Endothelial cell of umbilical vein (primary cell): ENCODE measurements around the gene VSTM4. TPM values are rescaled to one million over a fixed set of nuclear protein-coding genes. Genes with fewer than 3 reads are reported as not detected.

Experiments
- BruUV-seq: library from RNA; stranded (reverse); fragments of 400-500 nt; replicated peaks from 2 replicates; lab custom pipeline; 2021; lab: Mats Ljungman, UMichigan
- CTCF ChIA-PET: fragments of 300-600, 350-600 bp; sonication (Branson Sonifier 250); formaldehyde crosslinking; loops from one replicate; lab custom pipeline; 2021; ENCODE audit warnings: antibody characterized with exemption, inconsistent platforms; lab: Charles Lee
- POLR2A ChIA-PET: fragments of 300-600, 350-600 bp; sonication (Branson Sonifier 250); formaldehyde crosslinking; loops from one replicate; lab custom pipeline; 2021; ENCODE audit warnings: antibody characterized with exemption, inconsistent platforms; lab: Charles Lee
- DNase-seq: peaks from one replicate; pipeline ENCODE4 v3.0.0-alpha.2; 2011; ENCODE audit warnings: low read depth, low spot score
- FAIRE-seq: peaks from 2 replicates; lab custom pipeline; 2011; peaks lifted over from hg19 to GRCh38; lab: Jason Lieb, UNC
- H2AFZ ChIP-seq: 2 replicates; pipeline ENCODE4 v1.6.0; 2012; ENCODE audit warnings: low read depth, low read length, control low read depth, inconsistent platforms
- H3K27ac ChIP-seq: 2 replicates; pipeline ENCODE4 v1.5.1; 2011; ENCODE audit warnings: low read depth, mild to moderate bottlenecking, control low read depth, low read length, moderate library complexity; ENCODE audit not compliant: insufficient read depth
- H3K27me3 ChIP-seq, 2 experiments: 2 replicates each; pipeline versions ENCODE4 v1.6.0 to v1.6.1; 2011; ENCODE audit warnings: low read length in 2 of 2, mixed read lengths in 1 of 2; ENCODE audit not compliant: control insufficient read depth in 2 of 2, insufficient read depth in 2 of 2
- H3K36me3 ChIP-seq, 2 experiments: 2 replicates in 1 of 2; 3 replicates in 1 of 2; pipeline ENCODE4 v1.5.1; 2011; ENCODE audit warnings: low read length in 2 of 2, mild to moderate bottlenecking in 1 of 2, moderate library complexity in 1 of 2; ENCODE audit not compliant: control insufficient read depth in 2 of 2, insufficient read depth in 2 of 2; ENCODE audit errors: extremely low read depth in 1 of 2
- H3K4me1 ChIP-seq: 3 replicates; pipeline ENCODE4 v1.5.1; 2011; ENCODE audit warnings: mild to moderate bottlenecking, low read length; ENCODE audit not compliant: control insufficient read depth, insufficient read depth; ENCODE audit errors: extremely low read depth
- H3K4me2 ChIP-seq: 2 replicates; pipeline ENCODE4 v1.6.1; 2011; ENCODE audit warnings: low read length, control low read depth, mixed read lengths; ENCODE audit not compliant: insufficient read depth
- H3K4me3 ChIP-seq, 3 experiments: fragments of 200-600 bp in 1 of 3; sonication (generic), shearing (Covaris generic) in 1 of 3; replicated peaks in 1 of 3; 2 replicates each; pipeline ENCODE4 v1.5.1; 2011 to 2016; ENCODE audit warnings: control low read depth in 3 of 3, low read length in 3 of 3, mild to moderate bottlenecking in 2 of 3, inconsistent platforms in 1 of 3, low read depth in 1 of 3, moderate library complexity in 1 of 3; ENCODE audit not compliant: insufficient read depth in 1 of 3
- H3K79me2 ChIP-seq: 2 replicates; pipeline ENCODE4 v1.6.0; 2012; ENCODE audit warnings: low read length, inconsistent platforms; ENCODE audit not compliant: control insufficient read depth, insufficient read depth
- H3K9ac ChIP-seq: replicated peaks from 2 replicates; pipeline ENCODE3; 2011; ENCODE audit warnings: low read length, control low read depth; ENCODE audit not compliant: insufficient read depth; ENCODE audit errors: extremely low read depth
- H3K9me1 ChIP-seq: replicated peaks from 3 replicates; pipeline ENCODE4 v1.6.0; 2011; ENCODE audit warnings: mild to moderate bottlenecking, low read length; ENCODE audit not compliant: control insufficient read depth, insufficient read depth; ENCODE audit errors: extremely low read depth
- H3K9me3 ChIP-seq: replicated peaks from 2 replicates; pipeline ENCODE4 v1.5.1; 2012; ENCODE audit warnings: low read length, inconsistent platforms; ENCODE audit not compliant: control insufficient read depth, insufficient read depth
- H4K20me1 ChIP-seq: replicated peaks from 2 replicates; pipeline ENCODE3; 2011; ENCODE audit warnings: mild to moderate bottlenecking, low read length; ENCODE audit not compliant: control insufficient read depth, insufficient read depth; ENCODE audit errors: extremely low read depth
- CTCF ChIP-seq, 2 donors: IDR thresholded peaks; 1 replicate in 1 of 2; 2 replicates in 1 of 2; pipeline ENCODE4 v1.5.1; 2011; ENCODE audit warnings: low read length in 2 of 2, mild to moderate bottlenecking in 2 of 2, moderate library complexity in 2 of 2, control low read depth in 1 of 2, inconsistent platforms in 1 of 2, low read depth in 1 of 2; ENCODE audit not compliant: insufficient read depth in 1 of 2; ENCODE audit errors: extremely low read depth in 1 of 2
- EZH2 ChIP-seq: IDR thresholded peaks from 2 replicates; pipeline ENCODE4 v1.6.1; 2012; ENCODE audit warnings: borderline replicate concordance, low read depth, mild to moderate bottlenecking, moderate library complexity, low read length, inconsistent platforms; ENCODE audit not compliant: severe bottlenecking
- FOS ChIP-seq: IDR thresholded peaks from 2 replicates; pipeline ENCODE4 v1.6.1; 2011; ENCODE audit warnings: mild to moderate bottlenecking, low read length, moderate library complexity, borderline replicate concordance; ENCODE audit not compliant: insufficient read depth
- GATA2 ChIP-seq: IDR thresholded peaks from 2 replicates; pipeline ENCODE4 v1.7.0; 2011; ENCODE audit warnings: low read depth, mild to moderate bottlenecking, moderate library complexity, mixed read lengths, low read length; ENCODE audit not compliant: insufficient read length, insufficient read depth
- JUN ChIP-seq: IDR thresholded peaks from 2 replicates; pipeline ENCODE4 v1.6.1; 2011; ENCODE audit warnings: borderline replicate concordance, low read depth; ENCODE audit not compliant: insufficient read length, insufficient read depth
- MYC ChIP-seq: IDR thresholded peaks from one replicate; pipeline ENCODE4 v1.6.1; 2011; ENCODE audit warnings: mild to moderate bottlenecking, low read depth, low read length
- POLR2A ChIP-seq: IDR thresholded peaks from 2 replicates; pipeline ENCODE4 v1.6.1; 2012; ENCODE audit warnings: low read depth, mild to moderate bottlenecking, control low read depth, low read length
- POLR2AphosphoS5 ChIP-seq: IDR thresholded peaks from 2 replicates; pipeline ENCODE4 v1.6.1; 2012; ENCODE audit warnings: low read depth, mild to moderate bottlenecking, control low read depth, low read length, moderate library complexity; ENCODE audit not compliant: insufficient read depth
- dilution Hi-C: fragments of 300-500 bp; cut with MboI; formaldehyde crosslinking; loops from one replicate; pipeline ENCODE4 v1.15.0; 2019; ENCODE audit warnings: low sequenced_read_pairs; ENCODE audit not compliant: extremely low pct_ligation_motif_present
- intact Hi-C: fragments of 100-400 bp; cut with micrococcal nuclease; formaldehyde crosslinking; loops from one replicate; pipeline ENCODE4 v1.10.0; 2022
- polyA plus RNA-seq, 4 experiments: library from polyadenylated mRNA; depleted of rRNA in 3 of 4; stranded (reverse) in 3 of 4; unstranded in 1 of 4; fragments of >200 nt; gene quantifications; 2 replicates each; pipeline versions ENCODE4 v1.2.1 to v1.2.3, GENCODE V29; 2011 to 2012; ENCODE audit warnings: missing spikeins in 1 of 4
- total RNA-seq: library from RNA; stranded (reverse); gene quantifications from 2 replicates; pipeline ENCODE4 v1.2.3, GENCODE V29; 2021

The VSTM4 gene
- total and polyA plus RNA-seq, 2 donors (not counting 3 experiments of a cell fraction or from before 2014, with no cell fraction given): 0.07 TPM

DNA sequence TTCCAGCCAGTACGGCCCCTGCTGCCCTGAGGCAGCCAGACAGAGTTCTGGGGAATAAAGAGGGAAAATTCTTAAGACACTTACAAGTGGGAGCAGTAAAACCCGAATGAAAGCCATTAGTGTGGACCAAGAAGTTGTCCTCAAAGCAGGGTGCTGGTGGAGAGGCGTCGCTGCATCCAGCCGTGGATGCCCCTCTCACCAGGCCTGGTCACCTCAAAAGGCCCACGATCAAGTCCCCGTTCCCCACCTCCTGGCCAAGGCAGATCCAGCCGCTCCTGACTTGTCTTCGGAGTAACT lies 656 bp downstream of the VSTM4 start:
- no peak for TF ChIP-seq MYC
- no peak for TF ChIP-seq GATA2
- TF ChIP-seq CTCF (IDR thresholded peaks at IDR 0.05; ENCODE audit: extremely low read depth in 1 of 2, insufficient read depth in 1 of 2, low read depth in 1 of 2, low read length in 2 of 2): no peak
- TF ChIP-seq EZH2: no peak
- no peak for TF ChIP-seq JUN
- TF ChIP-seq POLR2AphosphoS5: no peak
- no peak for TF ChIP-seq POLR2A
- TF ChIP-seq FOS: no peak
- intact Hi-C loops: no loop called here

More for the DNA sequence above, 656 bp downstream of the VSTM4 start:
- BruUV-seq: no TSS peak
- Histone ChIP-seq H3K9ac (no peak overlapping the region), H3K27me3 (peaks cover 15 to 23% of the 10 kb centered on the region in 2 experiments), H3K4me2 (peak overlapping the region; percentile 8), H3K36me3 (no peaks in the 10 kb centered on the region), H4K20me1 (no peaks in the 10 kb centered on the region), H3K9me3 (no peaks in the 10 kb centered on the region), H3K79me2 (no peaks in the 10 kb centered on the region), H3K27ac (no peak overlapping the region), H3K9me1 (no peaks in the 10 kb centered on the region), H3K4me3 (peak overlapping the region in 1 of 3 experiments; percentile 40), H2AFZ (peak overlapping the region; percentile 52), H3K4me1 (no peaks in the 10 kb centered on the region)
- POLR2A ChIA-PET: no interaction called here
- dilution Hi-C loops: no loop called here
- DNase-seq: no peak
- FAIRE-seq: no peak
- CTCF ChIA-PET: interaction anchor here (1.5 kb wide), 1 partner anchor 456 kb away, joined by 4 read pairs; no protein-coding TSS in a partner anchor
